ENCODE measurements around the gene CYP3A7. TPM values are rescaled to one million over a fixed set of nuclear protein-coding genes. Genes with fewer than 3 reads are reported as not detected.

Gene CYP3A7
- total and polyA plus RNA-seq, 10 donors: not detected

DNA sequence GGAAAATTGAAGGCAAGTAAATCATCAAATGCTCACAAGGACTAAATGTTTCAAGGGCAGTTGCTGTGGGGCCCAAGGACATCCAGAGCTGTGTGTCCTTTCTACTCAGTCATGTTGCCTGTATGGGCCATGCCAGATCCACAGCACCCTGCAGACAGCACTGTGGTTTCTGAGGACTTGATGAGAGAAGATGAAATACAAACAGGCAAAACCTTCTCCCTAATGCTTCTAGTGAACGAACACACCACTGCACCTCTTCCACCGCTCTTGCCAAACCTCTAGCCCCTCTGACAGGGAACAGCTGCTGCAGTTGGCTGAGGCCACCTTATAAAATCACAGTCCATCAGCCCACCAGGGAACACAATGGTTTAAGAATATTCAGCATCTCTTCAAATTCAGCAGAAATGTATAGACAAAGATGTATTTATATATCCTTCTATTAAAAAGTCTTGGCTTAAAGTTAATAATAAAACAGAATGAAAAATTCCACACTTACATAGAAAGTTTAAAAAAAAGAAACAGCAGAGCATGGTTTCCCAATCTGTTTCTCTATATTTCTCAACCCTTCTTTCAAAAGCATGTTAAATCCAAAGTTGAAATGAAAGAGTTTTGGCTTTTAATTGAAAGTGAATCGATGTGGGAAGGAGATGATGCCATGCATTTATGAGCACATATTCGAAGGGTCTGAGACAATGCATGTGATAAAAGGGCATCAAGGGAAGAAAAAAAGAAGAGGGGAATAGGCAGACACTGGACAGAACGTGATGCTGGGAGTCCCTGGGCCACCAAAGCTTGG lies 14.0 kb downstream of the CYP3A7 start:
- Histone ChIP-seq H3K27ac (no peak overlapping the region), H3K4me1 (no peaks in the 10 kb centered on the region), H3K4me3 (no peak overlapping the region), H3K36me3 (no peaks in the 10 kb centered on the region), H3K27me3 (replicated peaks in 1 of 7) (no peaks in the 10 kb centered on the region), H3K9me3 (peaks cover 0 to 9% (median 0%) of the 10 kb centered on the region in 8 donors)
- 51 to 79% (median 67%) methylated on average over 5 of the region's 5 CpGs for WGBS, 5 donors
- DNase-seq: no peak
- intact Hi-C loops (cut with DNase I; ENCODE audit: low total_unique reads): no loop called here
- no peak for TF ChIP-seq CTCF (IDR thresholded peaks at IDR 0.05 in 8 of 11, conservative IDR thresholded peaks at IDR 0.05 in 3 of 11)
- TF ChIP-seq POLR2AphosphoS5 (IDR thresholded peaks at IDR 0.05): no peak
- TF ChIP-seq POLR2A (IDR thresholded peaks at IDR 0.05): no peak

- intact Hi-C loops (cut with DNase I; ENCODE audit: low total_unique reads): no loop called here
- Histone ChIP-seq H3K27ac (no peak overlapping the region), H3K4me1 (no peaks in the 10 kb centered on the region), H3K9me3 (peaks cover 0 to 10% (median under 1%) of the 10 kb centered on the region in 8 donors), H3K27me3 (replicated peaks in 1 of 7) (no peaks in the 10 kb centered on the region), H3K36me3 (no peaks in the 10 kb centered on the region), H3K4me3 (no peak overlapping the region)
- WGBS, 5 donors: 74 to 83% (median 76%) methylated on average over 4 of the region's 4 CpGs
- no peak for DNase-seq
- TF ChIP-seq POLR2A (IDR thresholded peaks at IDR 0.05) (no peak), CTCF (IDR thresholded peaks at IDR 0.05 in 8 of 11, conservative IDR thresholded peaks at IDR 0.05 in 3 of 11) (no peak), POLR2AphosphoS5 (IDR thresholded peaks at IDR 0.05) (no peak)
Observed at GRCh38 chr7:99719996-99720769, 14.8 kb downstream of the CYP3A7 start.

- Histone ChIP-seq H3K27ac (no peak overlapping the region), H3K4me1 (no peaks in the 10 kb centered on the region), H3K9me3 (peaks cover 0 to 16% (median 5%) of the 10 kb centered on the region in 8 donors), H3K36me3 (peaks cover 0 to 12% (median 0%) of the 10 kb centered on the region in 6 donors), H3K27me3 (replicated peaks in 1 of 7) (no peaks in the 10 kb centered on the region), H3K4me3 (no peak overlapping the region)
- TF ChIP-seq POLR2A (IDR thresholded peaks at IDR 0.05) (no peak), POLR2AphosphoS5 (IDR thresholded peaks at IDR 0.05) (no peak), CTCF (IDR thresholded peaks at IDR 0.05 in 8 of 11, conservative IDR thresholded peaks at IDR 0.05 in 3 of 11) (no peak)
- 73 to 82% (median 81%) methylated on average over 3 of the region's 3 CpGs for WGBS, 5 donors
- no peak for DNase-seq
- intact Hi-C loops (cut with DNase I; ENCODE audit: low total_unique reads): no loop called here
Observed at GRCh38 chr7:99713995-99714570, 20.9 kb downstream of the CYP3A7 start.

All from spleen (tissue), 11 donors.